GM12874 (cell line): ENCODE data around the gene GNAI3.

Experiments used
- CTCF ChIP-seq: IDR thresholded peaks from 2 replicates; pipeline ENCODE4 v1.5.1; 2011; ENCODE audit warnings: low read depth, mild to moderate bottlenecking, control low read depth, low read length, moderate library complexity; ENCODE audit not compliant: insufficient read depth

The GNAI3 gene

DNA sequence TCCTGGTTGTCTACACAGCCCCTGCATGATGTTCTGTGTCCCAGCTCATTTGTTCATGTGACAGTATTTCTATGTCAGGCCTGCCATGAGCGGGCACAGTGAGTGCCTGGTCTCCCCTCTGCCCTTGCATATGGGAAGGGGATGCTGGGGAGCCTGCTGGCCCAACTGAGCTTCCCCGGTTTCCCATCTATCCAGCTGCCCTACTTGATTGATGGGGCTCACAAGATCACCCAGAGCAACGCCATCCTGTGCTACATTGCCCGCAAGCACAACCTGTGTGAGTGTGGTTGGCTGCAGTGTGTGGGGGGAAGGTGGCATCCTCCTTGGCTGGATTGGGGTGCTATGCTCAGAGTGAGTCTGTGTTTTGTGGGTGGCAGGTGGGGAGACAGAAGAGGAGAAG, 109.0 kb downstream of the GNAI3 start:
- no peak for TF ChIP-seq CTCF

DNA sequence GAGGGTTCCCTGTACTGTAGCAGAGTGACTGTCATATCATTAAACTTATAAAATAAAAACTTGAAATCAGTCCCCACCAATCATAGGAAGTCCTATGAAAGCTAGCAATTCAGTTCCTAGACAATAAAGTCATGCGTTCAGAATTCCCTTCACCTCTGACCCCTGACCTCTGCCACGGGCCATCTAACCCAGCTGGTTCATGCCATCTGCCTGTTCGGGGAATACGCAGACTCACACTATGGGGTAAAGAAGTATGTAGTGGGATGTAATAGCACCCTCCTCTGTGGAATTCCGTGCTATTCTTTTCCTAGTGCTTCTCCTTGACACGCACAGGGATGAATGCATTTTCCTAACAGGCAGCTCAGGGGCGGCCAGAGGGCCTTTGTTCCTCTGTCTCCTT, 109.6 kb downstream of the GNAI3 start:
- no peak for TF ChIP-seq CTCF

- no peak for TF ChIP-seq CTCF
Measured at GRCh38 chr1:109658533-109659042, 110.2 kb downstream of the GNAI3 start.

GRCh38 chr1:109659145-109659544, 110.7 kb downstream of the GNAI3 start:
- no peak for TF ChIP-seq CTCF

GRCh38 chr1:109659997-109660690, 111.7 kb downstream of the GNAI3 start:
- no peak for TF ChIP-seq CTCF

- no peak for TF ChIP-seq CTCF
Measured at GRCh38 chr1:109661391-109661790, 113.0 kb downstream of the GNAI3 start.

DNA sequence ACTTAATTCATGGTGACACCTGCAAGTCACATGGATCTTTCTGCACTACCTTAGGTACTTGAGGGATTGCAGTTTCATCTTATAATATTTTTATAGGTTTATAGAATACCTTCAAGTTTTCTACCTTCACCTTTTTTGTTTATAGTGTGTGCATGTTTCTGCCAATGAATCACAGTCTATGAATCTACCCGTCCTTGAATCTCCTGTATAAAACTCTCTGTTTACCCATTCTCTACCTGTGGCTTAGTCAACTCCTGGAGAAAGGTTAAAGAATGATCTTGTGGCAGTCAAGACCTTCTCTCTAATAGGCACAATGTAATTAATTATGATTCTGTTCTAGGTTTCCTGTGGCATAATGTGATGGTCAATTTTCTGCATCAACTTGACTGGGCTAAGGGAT, 116.3 kb downstream of the GNAI3 start:
- no peak for TF ChIP-seq CTCF
